ENCODE results near the gene CARD11.

DNA sequence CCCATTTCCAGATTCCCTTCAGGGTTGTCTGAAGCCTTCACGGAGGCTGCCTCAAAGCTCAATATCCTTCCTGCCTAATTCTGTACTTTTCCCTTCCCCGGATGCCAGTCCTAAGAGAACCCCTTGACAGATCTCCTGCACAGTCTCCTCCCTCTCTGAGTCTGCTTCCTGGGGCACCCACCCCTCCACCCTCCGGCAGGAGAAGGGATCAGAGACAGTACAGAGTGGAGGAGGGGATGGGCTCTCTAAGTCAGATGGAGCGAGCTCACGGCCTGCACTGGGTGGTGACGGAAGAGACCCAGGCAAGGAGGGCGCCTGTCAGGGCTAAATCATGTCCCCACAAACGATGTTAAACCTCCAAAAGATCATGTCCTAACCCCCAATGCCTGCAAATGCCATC, 48.0 kb upstream of the CARD11 start:
- TF ChIP-seq POLR2AphosphoS5 (IDR thresholded peaks at IDR 0.05), result no peak
- TF ChIP-seq, protein P1, sequence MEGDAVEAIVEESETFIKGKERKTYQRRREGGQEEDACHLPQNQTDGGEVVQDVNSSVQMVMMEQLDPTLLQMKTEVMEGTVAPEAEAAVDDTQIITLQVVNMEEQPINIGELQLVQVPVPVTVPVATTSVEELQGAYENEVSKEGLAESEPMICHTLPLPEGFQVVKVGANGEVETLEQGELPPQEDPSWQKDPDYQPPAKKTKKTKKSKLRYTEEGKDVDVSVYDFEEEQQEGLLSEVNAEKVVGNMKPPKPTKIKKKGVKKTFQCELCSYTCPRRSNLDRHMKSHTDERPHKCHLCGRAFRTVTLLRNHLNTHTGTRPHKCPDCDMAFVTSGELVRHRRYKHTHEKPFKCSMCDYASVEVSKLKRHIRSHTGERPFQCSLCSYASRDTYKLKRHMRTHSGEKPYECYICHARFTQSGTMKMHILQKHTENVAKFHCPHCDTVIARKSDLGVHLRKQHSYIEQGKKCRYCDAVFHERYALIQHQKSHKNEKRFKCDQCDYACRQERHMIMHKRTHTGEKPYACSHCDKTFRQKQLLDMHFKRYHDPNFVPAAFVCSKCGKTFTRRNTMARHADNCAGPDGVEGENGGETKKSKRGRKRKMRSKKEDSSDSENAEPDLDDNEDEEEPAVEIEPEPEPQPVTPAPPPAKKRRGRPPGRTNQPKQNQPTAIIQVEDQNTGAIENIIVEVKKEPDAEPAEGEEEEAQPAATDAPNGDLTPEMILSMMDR (IDR thresholded peaks at IDR 0.05), result no peak
